Psoas muscle (tissue), 8 donors: ENCODE data around the gene RPP25. TPM values are rescaled to one million over a fixed set of nuclear protein-coding genes. Genes with fewer than 3 reads are reported as not detected.

Experiments used
- ATAC-seq, 4 donors: fragments of 200-7000 bp; cut with Tn5 transposase; one replicate each; pipeline ENCODE4 v1.9.1; 2020; ENCODE audit warnings: moderate library complexity in 3 of 4, mild to moderate bottlenecking in 2 of 4
- DNase-seq, 2 donors: peaks; one replicate each; pipeline ENCODE4 v3.0.0-alpha.2; 2020
- H3K27ac ChIP-seq: fragments of 200-600 bp; one replicate; pipeline ENCODE4 v1.8.0; 2022
- H3K27me3 ChIP-seq, 3 donors: fragments of 200-600 bp in 1 of 3; one replicate each; pipeline versions ENCODE4 v1.6.1 to v1.8.0; 2013 to 2022; ENCODE audit warnings: low read length in 2 of 3, mild to moderate bottlenecking in 2 of 3, moderate library complexity in 1 of 3; ENCODE audit not compliant: insufficient read depth in 3 of 3
- H3K36me3 ChIP-seq, 2 donors: fragments of 200-600 bp in 1 of 2; one replicate each; pipeline versions ENCODE4 v1.6.1 to v1.8.0; 2013 to 2022; ENCODE audit warnings: low read depth in 1 of 2, mild to moderate bottlenecking in 1 of 2, moderate library complexity in 1 of 2; ENCODE audit not compliant: insufficient read depth in 1 of 2
- H3K4me1 ChIP-seq: fragments of 200-600 bp; one replicate; pipeline ENCODE4 v1.8.0; 2022
- H3K4me3 ChIP-seq: fragments of 200-600 bp; one replicate; pipeline ENCODE4 v1.8.0; 2022; ENCODE audit warnings: mild to moderate bottlenecking
- H3K9me3 ChIP-seq: fragments of 200-600 bp; one replicate; pipeline ENCODE4 v1.8.0; 2022
- CTCF ChIP-seq: fragments of 200-600 bp; IDR thresholded peaks from one replicate; pipeline ENCODE4 v1.8.0; 2022; ENCODE audit warnings: antibody characterized with exemption
- WGBS, 3 donors: extraction: QIAGEN DNeasy Blood & Tissue Kit; methylation state at CpG; one replicate each; pipeline versions ENCODE4 v1.1.6 to v1.1.7; 2013; 5-methylcytosine and 5-hydroxymethylcytosine counted together
- intact Hi-C, 2 donors: fragments of 100-400 bp; cut with DNase I; formaldehyde crosslinking; loops; one replicate each; pipeline versions ENCODE4 v1.11.0 to v1.14.2; 2022
- polyA plus RNA-seq, 3 donors: library from polyadenylated mRNA; stranded (reverse); fragments of 200-250 nt; gene quantifications; one replicate each; pipeline ENCODE4 v1.2.3, GENCODE V29; 2013
- total RNA-seq, 4 donors: library from RNA; stranded (reverse); fragmentation: NEBNext Ultra II Directional in 2 of 4; extraction: Animal tissue kit (Norgen Biotek cat#: 25700) in 2 of 4; gene quantifications; one replicate each; pipeline versions ENCODE4 v1.2.1 to v1.2.4, GENCODE V29; 2021 to 2023
- donor health status: healthy with polysubstance abuse.
- donor health status: DM: no; HTN: no; CAD: no; lungs with moderate emphysema.
- donor health status: Bipolar disorder and iron deficiency.
- donor health status: healthy.
- donor health status: DM: yes; HTN: yes; CAD: no.
- donor health status: DM: no; HTN: no; CAD: no.
- donor health status: DM: no; HTN: no; CAD: no.
- donor health status: DM: yes; HTN: yes; CAD: no.

RPP25 gene
- total and polyA plus RNA-seq, 7 donors, result 0.64 to 11.6 (median 1.7) TPM

GRCh38 chr15:74976159-74976558, 19.6 kb upstream of the RPP25 start:
- no peak for ATAC-seq
- no peaks in the 10 kb centered on the region for H3K4me1 ChIP-seq
- DNase-seq, result no peak
- H3K27ac ChIP-seq, result no peak overlapping the region
- no peaks in the 10 kb centered on the region for H3K9me3 ChIP-seq
- peaks cover 0 to 13% (median 4%) of the 10 kb centered on the region in 3 donors for H3K27me3 ChIP-seq
- intact Hi-C loops, result no loop called here
- no peaks in the 10 kb centered on the region for H3K36me3 ChIP-seq
- TF ChIP-seq CTCF, result no peak
- no peak overlapping the region for H3K4me3 ChIP-seq
- 64 to 80% (median 67%) methylated on average over 1 of the region's 1 CpG for WGBS, 3 donors

GRCh38 chr15:74967670-74968069, 11.1 kb upstream of the RPP25 start:
- TF ChIP-seq CTCF, result no peak
- Histone ChIP-seq H3K27ac (no peak overlapping the region), H3K36me3 (no peaks in the 10 kb centered on the region), H3K27me3 (no peaks in the 10 kb centered on the region), H3K9me3 (no peaks in the 10 kb centered on the region), H3K4me3 (no peak overlapping the region), H3K4me1 (no peaks in the 10 kb centered on the region)
- no peak for DNase-seq
- intact Hi-C loops, result no loop called here
- 81 to 96% (median 85%) methylated on average over 5 of the region's 5 CpGs for WGBS, 3 donors
- no peak for ATAC-seq

GRCh38 chr15:74964794-74965193, 8.2 kb upstream of the RPP25 start:
- intact Hi-C loops, result no loop called here
- H3K27me3 ChIP-seq, result peaks cover 0 to 2% (median 2%) of the 10 kb centered on the region in 3 donors
- H3K36me3 ChIP-seq, result no peaks in the 10 kb centered on the region
- H3K4me3 ChIP-seq, result no peak overlapping the region
- ATAC-seq, result no peak
- no peaks in the 10 kb centered on the region for H3K9me3 ChIP-seq
- H3K27ac ChIP-seq, result no peak overlapping the region
- 15 to 20% (median 17%) methylated on average over 3 of the region's 3 CpGs for WGBS, 3 donors
- H3K4me1 ChIP-seq, result no peaks in the 10 kb centered on the region
- TF ChIP-seq CTCF, result no peak
- DNase-seq, result no peak

DNA sequence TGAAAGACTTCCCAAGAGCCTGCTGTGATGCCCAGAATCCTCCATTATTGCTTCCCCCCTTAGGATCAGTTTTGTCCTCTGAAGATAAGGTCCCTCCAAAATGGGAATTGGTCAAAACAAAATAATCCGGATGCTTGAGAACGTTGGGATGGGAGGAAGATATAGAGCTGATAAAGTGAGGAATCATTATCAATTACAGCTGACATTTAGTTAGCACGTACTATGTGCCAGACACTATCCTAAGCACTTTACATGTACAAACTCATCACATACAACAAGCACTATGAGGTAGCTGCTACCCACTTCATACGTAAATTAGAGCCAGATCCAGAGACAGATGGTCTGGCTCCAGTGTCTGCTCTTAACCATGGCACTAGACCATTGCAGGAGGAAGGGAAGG, 6.6 kb upstream of the RPP25 start:
- 72 to 82% (median 81%) methylated on average over 4 of the region's 4 CpGs for WGBS, 3 donors
- Histone ChIP-seq H3K27me3 (peaks cover 0 to 17% (median 10%) of the 10 kb centered on the region in 3 donors), H3K27ac (no peak overlapping the region), H3K4me3 (no peak overlapping the region), H3K36me3 (no peaks in the 10 kb centered on the region), H3K4me1 (peaks cover 8% of the 10 kb centered on the region), H3K9me3 (no peaks in the 10 kb centered on the region)
- TF ChIP-seq CTCF, result no peak
- no peak for DNase-seq
- intact Hi-C loops, result no loop called here
- ATAC-seq, result no peak

DNA sequence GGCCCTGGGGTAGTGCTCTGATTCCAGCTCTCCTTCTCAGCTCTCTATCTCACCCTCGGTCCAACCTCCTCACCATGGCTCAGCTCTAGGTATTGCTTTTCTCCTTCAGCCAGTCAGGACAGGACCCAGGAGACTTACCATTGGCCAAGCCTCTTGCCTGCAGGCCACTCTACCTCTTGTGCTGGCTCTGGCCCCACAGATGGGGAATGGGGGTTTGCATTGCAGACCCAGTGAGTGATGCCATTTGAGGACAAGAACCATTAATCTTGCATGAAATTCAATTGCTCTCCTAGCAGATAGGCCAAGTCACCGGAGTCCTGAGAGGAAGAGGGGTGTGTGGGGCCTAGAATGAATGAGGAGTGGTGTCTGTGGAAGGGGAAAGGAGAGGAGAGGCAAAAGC, 6.1 kb upstream of the RPP25 start:
- 41 to 54% (median 52%) methylated on average over 2 of the region's 2 CpGs for WGBS, 3 donors
- ATAC-seq (no peak), DNase-seq (no peak)
- intact Hi-C loops, result no loop called here
- no peak for TF ChIP-seq CTCF
- no peak overlapping the region for H3K27ac ChIP-seq
- no peaks in the 10 kb centered on the region for H3K36me3 ChIP-seq
- peaks cover 13% of the 10 kb centered on the region for H3K4me1 ChIP-seq
- H3K27me3 ChIP-seq, result peaks cover 0 to 23% (median 11%) of the 10 kb centered on the region in 3 donors
- no peak overlapping the region for H3K4me3 ChIP-seq
- H3K9me3 ChIP-seq, result no peaks in the 10 kb centered on the region
